RWPE2 (cell line): Measurements from ENCODE around the gene CDHR2.
"Not testable (repeated sequence)": the region's sequence is repeated elsewhere in the genome, so short reads cannot be mapped to it uniquely, and the experiment has no call there.

Source experiments
- ATAC-seq: fragments of 200-7000 bp; cut with Tn5 transposase; 3 replicates; pipeline ENCODE4 v1.9.1; 2021; ENCODE audit warnings: low read depth
- DNase-seq: peaks from one replicate; pipeline ENCODE4 v3.0.0-alpha.2; 2020; ENCODE audit warnings: low spot score
- H3K27ac ChIP-seq: fragments of 450-650 bp; 2 replicates; pipeline ENCODE4 v1.5.1; 2017; ENCODE audit warnings: mild to moderate bottlenecking; ENCODE audit not compliant: poor library complexity, severe bottlenecking
- H3K27me3 ChIP-seq: fragments of 250-450 bp; sonication (Bioruptor Pico); 2 replicates; pipeline ENCODE4 v1.5.1; 2021; ENCODE audit warnings: mild to moderate bottlenecking, moderate library complexity; ENCODE audit not compliant: insufficient read depth, poor library complexity, severe bottlenecking
- H3K36me3 ChIP-seq: fragments of 250-450 bp; sonication (Bioruptor Pico); 2 replicates; pipeline ENCODE4 v1.5.1; 2020; ENCODE audit warnings: low read depth, mild to moderate bottlenecking, moderate library complexity
- H3K4me1 ChIP-seq: fragments of 250-450 bp; sonication (Bioruptor Pico); 2 replicates; pipeline ENCODE4 v1.5.1; 2021; ENCODE audit warnings: mild to moderate bottlenecking, moderate library complexity; ENCODE audit not compliant: insufficient read depth, poor library complexity, severe bottlenecking
- H3K4me3 ChIP-seq: fragments of 250-450 bp; sonication (Bioruptor Pico); 2 replicates; pipeline ENCODE4 v1.5.1; 2021; ENCODE audit warnings: mild to moderate bottlenecking, moderate library complexity; ENCODE audit not compliant: severe bottlenecking
- H3K9me3 ChIP-seq: fragments of 250-450 bp; sonication (Bioruptor Pico); 2 replicates; pipeline ENCODE4 v1.5.1; 2021; ENCODE audit warnings: mild to moderate bottlenecking, moderate library complexity; ENCODE audit not compliant: severe bottlenecking
- TF ChIP-seq, protein P1 (sequence below): fragments of 450-650 bp; IDR thresholded peaks from one replicate; pipeline ENCODE4 v1.5.1; 2017; ENCODE audit warnings: mild to moderate bottlenecking, moderate library complexity; ENCODE audit not compliant: poor library complexity, severe bottlenecking

Gene CDHR2

DNA sequence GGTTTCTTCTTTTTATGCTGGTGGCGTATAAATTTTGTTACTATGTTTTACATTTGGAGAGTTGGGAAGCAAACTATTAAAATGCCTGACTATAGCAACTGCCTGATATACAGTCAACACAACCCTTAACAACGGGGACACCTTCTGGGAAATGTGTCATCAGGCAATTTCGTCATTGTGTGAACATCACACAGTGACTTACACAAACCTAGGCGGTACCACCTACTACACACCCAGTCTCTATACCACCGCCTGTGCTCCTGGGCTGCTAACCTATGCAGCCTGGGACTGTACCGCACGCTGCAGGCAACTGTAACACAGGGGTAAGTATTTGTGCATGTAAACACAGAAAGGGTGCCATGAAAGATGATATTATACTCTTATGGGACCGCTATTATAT, 1.3 kb upstream of the CDHR2 start:
- ATAC-seq, result no peak
- H3K4me1 ChIP-seq, result peaks cover 23% of the 10 kb centered on the region
- no peaks in the 10 kb centered on the region for H3K36me3 ChIP-seq
- TF ChIP-seq, protein P1, sequence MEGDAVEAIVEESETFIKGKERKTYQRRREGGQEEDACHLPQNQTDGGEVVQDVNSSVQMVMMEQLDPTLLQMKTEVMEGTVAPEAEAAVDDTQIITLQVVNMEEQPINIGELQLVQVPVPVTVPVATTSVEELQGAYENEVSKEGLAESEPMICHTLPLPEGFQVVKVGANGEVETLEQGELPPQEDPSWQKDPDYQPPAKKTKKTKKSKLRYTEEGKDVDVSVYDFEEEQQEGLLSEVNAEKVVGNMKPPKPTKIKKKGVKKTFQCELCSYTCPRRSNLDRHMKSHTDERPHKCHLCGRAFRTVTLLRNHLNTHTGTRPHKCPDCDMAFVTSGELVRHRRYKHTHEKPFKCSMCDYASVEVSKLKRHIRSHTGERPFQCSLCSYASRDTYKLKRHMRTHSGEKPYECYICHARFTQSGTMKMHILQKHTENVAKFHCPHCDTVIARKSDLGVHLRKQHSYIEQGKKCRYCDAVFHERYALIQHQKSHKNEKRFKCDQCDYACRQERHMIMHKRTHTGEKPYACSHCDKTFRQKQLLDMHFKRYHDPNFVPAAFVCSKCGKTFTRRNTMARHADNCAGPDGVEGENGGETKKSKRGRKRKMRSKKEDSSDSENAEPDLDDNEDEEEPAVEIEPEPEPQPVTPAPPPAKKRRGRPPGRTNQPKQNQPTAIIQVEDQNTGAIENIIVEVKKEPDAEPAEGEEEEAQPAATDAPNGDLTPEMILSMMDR, result no peak
- no peak overlapping the region for H3K4me3 ChIP-seq
- DNase-seq, result no peak
- no peaks in the 10 kb centered on the region for H3K9me3 ChIP-seq
- no peaks in the 10 kb centered on the region for H3K27me3 ChIP-seq
- no peak overlapping the region for H3K27ac ChIP-seq

DNA sequence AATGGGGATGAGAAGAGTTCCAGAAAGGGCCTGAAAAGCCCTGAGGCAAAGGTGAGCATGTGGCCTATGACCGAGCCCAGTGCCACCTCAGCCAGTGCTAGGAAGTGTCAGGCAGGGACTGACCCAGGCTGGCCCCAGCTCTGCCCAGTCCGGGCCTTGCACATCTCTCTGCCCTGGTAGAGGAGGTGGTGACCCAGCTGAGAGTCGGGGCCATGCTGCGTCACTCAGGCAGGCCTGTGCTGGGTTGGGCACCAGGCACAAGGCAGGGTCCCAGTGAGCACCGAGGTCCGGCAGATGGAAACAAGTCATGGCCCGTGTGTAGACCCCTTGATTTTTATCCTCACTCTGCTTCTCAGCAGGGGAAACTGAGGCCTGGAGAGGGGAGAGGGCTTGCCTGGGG, 729 bp downstream of the CDHR2 start:
- H3K4me1 ChIP-seq, result peaks cover 37% of the 10 kb centered on the region
- no peak overlapping the region for H3K4me3 ChIP-seq
- H3K27me3 ChIP-seq, result no peaks in the 10 kb centered on the region
- H3K27ac ChIP-seq, result no peak overlapping the region
- TF ChIP-seq, protein P1, result no peak
- DNase-seq (no peak), ATAC-seq (no peak)
- H3K36me3 ChIP-seq, result no peaks in the 10 kb centered on the region
- H3K9me3 ChIP-seq, result no peaks in the 10 kb centered on the region

DNA sequence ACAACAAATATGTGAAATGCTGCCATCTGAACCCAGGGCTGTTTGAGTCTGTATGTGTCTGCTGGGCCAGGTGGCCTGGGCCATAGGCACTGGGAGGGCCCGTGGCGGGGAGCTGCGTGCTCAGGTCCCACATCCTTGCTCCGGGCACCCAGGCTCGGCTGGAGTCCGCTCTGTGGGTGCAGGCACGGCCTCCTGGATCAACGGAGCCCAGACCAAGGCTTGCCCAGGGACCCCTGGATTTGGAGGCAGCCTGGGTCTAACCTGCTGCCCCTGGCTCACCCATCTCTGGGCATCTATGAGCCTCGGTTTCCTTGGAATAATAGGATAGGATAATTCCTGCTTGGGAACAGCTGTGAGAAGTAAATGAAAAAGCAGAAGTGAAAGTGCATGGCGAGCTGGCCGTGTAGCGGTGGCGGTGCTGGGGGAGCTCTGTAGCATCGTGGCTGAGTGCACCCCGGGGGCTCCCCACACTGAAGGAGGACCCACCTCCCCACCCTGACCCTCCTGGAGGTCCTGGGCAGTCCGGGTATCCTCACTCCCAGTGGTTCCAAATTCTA, 1.2 kb downstream of the CDHR2 start:
- DNase-seq (no peak), ATAC-seq (no peak)
- no peaks in the 10 kb centered on the region for H3K36me3 ChIP-seq
- TF ChIP-seq, protein P1, result no peak
- peaks cover 37% of the 10 kb centered on the region for H3K4me1 ChIP-seq
- H3K27me3 ChIP-seq, result no peaks in the 10 kb centered on the region
- no peak overlapping the region for H3K4me3 ChIP-seq
- no peaks in the 10 kb centered on the region for H3K9me3 ChIP-seq
- no peak overlapping the region for H3K27ac ChIP-seq

DNA sequence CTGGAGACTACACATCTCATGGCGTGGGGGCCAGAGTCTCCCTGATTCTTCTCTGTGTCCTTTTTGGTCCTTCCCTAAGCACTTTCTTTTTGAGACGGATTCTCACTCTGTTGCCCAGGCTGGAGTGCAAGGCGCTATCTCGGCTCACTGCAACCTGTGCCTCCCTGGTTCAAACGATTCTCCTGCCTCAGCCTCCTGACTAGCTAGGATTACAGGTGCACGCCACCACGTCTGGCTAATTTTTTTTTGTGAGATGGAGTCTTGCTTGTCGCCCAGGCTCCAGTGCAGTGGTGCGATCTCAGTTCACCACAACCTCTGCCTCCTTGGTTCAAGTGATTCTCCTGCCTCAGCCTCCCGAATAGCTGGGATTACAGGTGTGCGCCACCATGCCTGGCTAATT, 1.8 kb downstream of the CDHR2 start:
- H3K27ac ChIP-seq, ATAC-seq, H3K4me3 ChIP-seq, H3K27me3 ChIP-seq, H3K36me3 ChIP-seq, H3K9me3 ChIP-seq, DNase-seq: not testable (repeated sequence)
- peaks cover 37% of the 10 kb centered on the region for H3K4me1 ChIP-seq

DNA sequence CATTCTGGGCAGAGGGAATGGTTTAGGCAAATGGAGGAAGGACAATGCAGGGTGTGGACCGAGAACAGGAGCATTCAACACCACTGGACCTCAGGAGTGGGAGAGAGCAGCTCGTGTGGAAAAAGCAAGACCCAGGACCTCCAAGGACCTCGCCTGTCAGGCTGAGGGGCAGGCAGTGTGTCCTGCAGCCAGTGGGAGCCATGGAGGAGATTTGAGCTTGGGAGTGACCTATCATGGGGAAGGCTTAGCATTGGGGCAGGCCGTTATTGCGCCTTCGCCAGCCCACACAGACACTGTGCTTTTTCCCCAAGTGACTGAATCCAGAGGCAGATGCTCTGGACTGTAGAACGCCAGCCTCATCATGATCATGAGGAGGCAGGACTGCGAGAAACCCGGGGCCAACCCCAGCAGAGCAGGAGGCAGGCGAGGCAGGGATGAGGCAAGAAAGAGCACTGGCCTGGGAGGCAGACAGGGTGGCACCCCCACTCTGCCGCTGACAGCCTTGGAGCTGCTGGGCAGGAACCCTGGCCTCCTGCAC, 3.3 kb downstream of the CDHR2 start:
- Histone ChIP-seq H3K4me1 (peaks cover 33% of the 10 kb centered on the region), H3K27me3 (no peaks in the 10 kb centered on the region), H3K36me3 (no peaks in the 10 kb centered on the region), H3K27ac (peak overlapping the region; percentile 51), H3K4me3 (no peak overlapping the region), H3K9me3 (no peaks in the 10 kb centered on the region)
- TF ChIP-seq, protein P1, result no peak
- ATAC-seq (no peak), DNase-seq (no peak)
